ENCODE data around the gene RPS15A. TPM values are rescaled to one million over a fixed set of nuclear protein-coding genes. Genes with fewer than 3 reads are reported as not detected.
A peak's percentile ranks its signal among the peaks of the same experiment; 100 is the strongest.

RPS15A gene
- total RNA-seq, 1 donor from 2014 or later = 3,107 TPM

GRCh38 chr16:18801145-18801972, 11.2 kb upstream of the RPS15A start, which contains the start of gene ARL6IP1:
Gene ARL6IP1 (minus strand): TSS chr16:18801549. CDS start chr16:18801466, 83 bp downstream.
- TF ChIP-seq, protein P1, sequence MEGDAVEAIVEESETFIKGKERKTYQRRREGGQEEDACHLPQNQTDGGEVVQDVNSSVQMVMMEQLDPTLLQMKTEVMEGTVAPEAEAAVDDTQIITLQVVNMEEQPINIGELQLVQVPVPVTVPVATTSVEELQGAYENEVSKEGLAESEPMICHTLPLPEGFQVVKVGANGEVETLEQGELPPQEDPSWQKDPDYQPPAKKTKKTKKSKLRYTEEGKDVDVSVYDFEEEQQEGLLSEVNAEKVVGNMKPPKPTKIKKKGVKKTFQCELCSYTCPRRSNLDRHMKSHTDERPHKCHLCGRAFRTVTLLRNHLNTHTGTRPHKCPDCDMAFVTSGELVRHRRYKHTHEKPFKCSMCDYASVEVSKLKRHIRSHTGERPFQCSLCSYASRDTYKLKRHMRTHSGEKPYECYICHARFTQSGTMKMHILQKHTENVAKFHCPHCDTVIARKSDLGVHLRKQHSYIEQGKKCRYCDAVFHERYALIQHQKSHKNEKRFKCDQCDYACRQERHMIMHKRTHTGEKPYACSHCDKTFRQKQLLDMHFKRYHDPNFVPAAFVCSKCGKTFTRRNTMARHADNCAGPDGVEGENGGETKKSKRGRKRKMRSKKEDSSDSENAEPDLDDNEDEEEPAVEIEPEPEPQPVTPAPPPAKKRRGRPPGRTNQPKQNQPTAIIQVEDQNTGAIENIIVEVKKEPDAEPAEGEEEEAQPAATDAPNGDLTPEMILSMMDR (IDR thresholded peaks at IDR 0.05; ENCODE audit: insufficient read depth, low read length, poor library complexity, severe bottlenecking) = peak; percentile 93
- Histone ChIP-seq H3K4me3 (ENCODE audit: low read depth, low read length) (peak within 1 kb of the TSS; percentile 91), H3K36me3 (ENCODE audit: control insufficient read depth, insufficient read depth, low read length) (no peaks in the 10 kb centered on the region), H3K27me3 (ENCODE audit: control insufficient read depth, insufficient read depth, low read length) (no peaks in the 10 kb centered on the region)
- DNase-seq (ENCODE audit: low read depth) = peak; percentile 98

- H3K4me3 ChIP-seq (ENCODE audit: low read depth, low read length) = peak overlapping the region; percentile 91
- TF ChIP-seq, protein P1 (IDR thresholded peaks at IDR 0.05; ENCODE audit: insufficient read depth, low read length, poor library complexity, severe bottlenecking) = no peak
- no peaks in the 10 kb centered on the region for H3K36me3 ChIP-seq (ENCODE audit: control insufficient read depth, insufficient read depth, low read length)
- DNase-seq (ENCODE audit: low read depth) = no peak
- no peaks in the 10 kb centered on the region for H3K27me3 ChIP-seq (ENCODE audit: control insufficient read depth, insufficient read depth, low read length)
Observed at GRCh38 chr16:18800775-18801144, 10.6 kb upstream of the RPS15A start.

DNA sequence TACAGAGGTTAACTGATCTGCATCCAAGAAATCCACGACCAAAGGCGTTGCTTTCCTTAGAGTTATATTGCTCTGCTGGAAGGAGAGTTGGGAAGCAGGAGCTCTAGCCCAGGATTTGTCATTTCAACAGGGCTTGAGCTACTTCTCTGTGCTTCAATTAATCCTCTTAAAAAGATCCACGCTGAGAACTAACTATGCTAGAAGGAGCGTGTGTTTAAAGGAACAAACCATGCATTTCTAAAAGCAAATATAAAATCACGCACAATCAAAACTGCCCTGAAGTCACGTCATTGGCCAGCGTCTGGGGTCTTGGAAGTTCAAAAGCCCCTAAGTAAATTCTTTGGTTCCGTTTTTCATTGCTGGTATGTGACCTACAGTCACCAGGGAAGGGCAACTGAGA, 10.2 kb upstream of the RPS15A start:
- DNase-seq (ENCODE audit: low read depth) = no peak
- Histone ChIP-seq H3K27me3 (ENCODE audit: control insufficient read depth, insufficient read depth, low read length) (no peaks in the 10 kb centered on the region), H3K4me3 (ENCODE audit: low read depth, low read length) (peak overlapping the region; percentile 91), H3K36me3 (ENCODE audit: control insufficient read depth, insufficient read depth, low read length) (no peaks in the 10 kb centered on the region)
- TF ChIP-seq, protein P1 (IDR thresholded peaks at IDR 0.05; ENCODE audit: insufficient read depth, low read length, poor library complexity, severe bottlenecking) = no peak

DNA sequence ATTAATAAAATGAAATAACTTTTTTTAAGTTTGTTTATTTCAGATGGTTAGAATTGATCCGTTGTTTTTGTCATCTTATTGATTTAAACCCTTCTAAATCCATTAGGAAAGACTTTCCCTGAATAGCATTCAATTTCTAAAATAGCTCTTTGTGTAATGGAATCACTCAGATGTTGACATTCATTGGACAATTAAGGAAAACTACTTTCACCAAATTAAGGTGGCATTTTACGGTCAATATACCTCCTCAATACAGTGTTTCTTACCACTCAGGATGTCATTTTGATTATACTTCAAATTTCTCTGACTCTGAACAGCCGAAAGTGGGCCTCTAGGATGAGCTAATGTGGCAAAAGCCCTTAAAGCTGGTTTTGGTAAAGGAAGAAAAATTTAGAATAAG, 9.4 kb upstream of the RPS15A start:
- TF ChIP-seq, protein P1 (IDR thresholded peaks at IDR 0.05; ENCODE audit: insufficient read depth, low read length, poor library complexity, severe bottlenecking) = no peak
- Histone ChIP-seq H3K27me3 (ENCODE audit: control insufficient read depth, insufficient read depth, low read length) (no peaks in the 10 kb centered on the region), H3K4me3 (ENCODE audit: low read depth, low read length) (peak overlapping the region; percentile 91), H3K36me3 (ENCODE audit: control insufficient read depth, insufficient read depth, low read length) (no peaks in the 10 kb centered on the region)
- no peak for DNase-seq (ENCODE audit: low read depth)

DNA sequence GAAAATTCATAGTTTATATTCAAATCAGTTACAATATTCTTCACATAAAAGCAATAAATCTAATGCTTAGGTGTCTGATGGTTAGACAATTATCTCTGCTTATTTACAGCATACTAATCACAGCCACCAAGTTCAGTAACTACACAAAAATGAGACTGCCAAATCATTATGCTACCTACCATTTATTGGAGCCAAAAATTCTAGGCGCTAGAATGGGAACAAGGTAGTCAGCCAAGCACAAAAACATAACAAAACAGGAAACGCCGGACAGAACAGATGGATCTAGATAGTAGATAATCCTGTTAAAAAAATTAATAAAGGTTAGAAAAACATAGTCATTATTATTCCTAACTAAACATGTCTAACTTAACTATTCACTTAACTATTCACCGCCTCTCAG, 7.6 kb upstream of the RPS15A start:
- Histone ChIP-seq H3K4me3 (ENCODE audit: low read depth, low read length) (no peak overlapping the region), H3K27me3 (ENCODE audit: control insufficient read depth, insufficient read depth, low read length) (no peaks in the 10 kb centered on the region), H3K36me3 (ENCODE audit: control insufficient read depth, insufficient read depth, low read length) (no peaks in the 10 kb centered on the region)
- DNase-seq (ENCODE audit: low read depth) = no peak
- TF ChIP-seq, protein P1 (IDR thresholded peaks at IDR 0.05; ENCODE audit: insufficient read depth, low read length, poor library complexity, severe bottlenecking) = no peak

Measured in kidney epithelial cell (primary cell).